Spleen (tissue), 11 donors: ENCODE results near the gene PRKCA. TPM values are rescaled to one million over a fixed set of nuclear protein-coding genes. Genes with fewer than 3 reads are reported as not detected.

Source experiments
- DNase-seq: peaks from one replicate; pipeline ENCODE4 v3.0.0-alpha.2; 2020
- H3K27ac ChIP-seq, 8 donors: fragments of 200-600 bp; sonication (generic) in 7 of 8; 1 replicate in 4 of 8; 2 replicates in 4 of 8; pipeline versions ENCODE4 v1.5.0 to v1.8.0; 2016 to 2021; ENCODE audit warnings: inconsistent platforms in 4 of 8, mild to moderate bottlenecking in 4 of 8, moderate library complexity in 1 of 8
- H3K27me3 ChIP-seq, 7 donors: fragments of 200-600 bp; sonication (generic) in 6 of 7; replicated peaks in 1 of 7; 1 replicate in 4 of 7; 2 replicates in 3 of 7; pipeline versions ENCODE4 v1.5.0 to v1.8.0; 2016 to 2021; ENCODE audit warnings: inconsistent platforms in 3 of 7, mild to moderate bottlenecking in 1 of 7
- H3K36me3 ChIP-seq, 6 donors: fragments of 200-600 bp; sonication (generic) in 5 of 6; 1 replicate in 4 of 6; 2 replicates in 2 of 6; pipeline versions ENCODE4 v1.5.0 to v1.8.0; 2016 to 2021; ENCODE audit warnings: inconsistent platforms in 2 of 6
- H3K4me1 ChIP-seq, 6 donors: fragments of 200-600 bp; sonication (generic) in 5 of 6; 1 replicate in 3 of 6; 2 replicates in 3 of 6; pipeline versions ENCODE4 v1.5.0 to v1.8.0; 2016 to 2021; ENCODE audit warnings: inconsistent platforms in 3 of 6
- H3K4me3 ChIP-seq, 8 donors: fragments of 200-600 bp; sonication (generic) in 7 of 8; 1 replicate in 4 of 8; 2 replicates in 4 of 8; pipeline versions ENCODE4 v1.5.0 to v1.8.0; 2016 to 2021; ENCODE audit warnings: inconsistent platforms in 4 of 8, mild to moderate bottlenecking in 4 of 8, moderate library complexity in 2 of 8
- H3K9me3 ChIP-seq, 8 donors: fragments of 200-600 bp; sonication (generic) in 7 of 8; 1 replicate in 4 of 8; 2 replicates in 4 of 8; pipeline versions ENCODE4 v1.5.0 to v1.8.0; 2016 to 2021; ENCODE audit warnings: inconsistent platforms in 4 of 8
- CTCF ChIP-seq, 11 experiments: fragments of 200-600 bp in 7 of 11; fragments of 450-650 bp in 4 of 11; sonication (generic) in 4 of 11; IDR thresholded peaks in 8 of 11; conservative IDR thresholded peaks in 3 of 11; 1 replicate in 7 of 11; 2 replicates in 4 of 11; pipeline versions ENCODE4 v1.4.0 to v1.8.0; 2016 to 2021; ENCODE audit warnings: antibody characterized with exemption in 11 of 11, inconsistent platforms in 4 of 11, mild to moderate bottlenecking in 1 of 11
- POLR2A ChIP-seq, 3 donors: fragments of 450-650 bp; IDR thresholded peaks; one replicate each; pipeline ENCODE4 v1.5.1; 2017; ENCODE audit warnings: antibody characterized with exemption in 3 of 3, mild to moderate bottlenecking in 1 of 3
- POLR2AphosphoS5 ChIP-seq, 3 donors: sonication (generic); formaldehyde crosslinking; IDR thresholded peaks; one replicate each; pipeline ENCODE4 v1.5.1; 2017; ENCODE audit warnings: antibody characterized with exemption in 3 of 3
- WGBS, 5 donors: extraction: QIAGEN DNeasy Blood & Tissue Kit in 3 of 5; methylation state at CpG; one replicate each; pipeline versions ENCODE4 v1.1.5 to v1.1.7; 2013 to 2018; 5-methylcytosine and 5-hydroxymethylcytosine counted together
- intact Hi-C: fragments of 100-400 bp; cut with DNase I; formaldehyde crosslinking; loops from one replicate; pipeline ENCODE4 v1.15.0; 2023; ENCODE audit warnings: low total_unique reads
- polyA plus RNA-seq, 3 donors: library from polyadenylated mRNA; stranded (reverse); fragments of 200-250 nt; gene quantifications; one replicate each; pipeline ENCODE4 v1.2.1, GENCODE V29; 2013
- total RNA-seq, 7 donors: library from RNA; depleted of rRNA in 3 of 7; stranded (reverse); fragments of >200 nt in 3 of 7; fragmentation: NEBNext Ultra II Directional in 4 of 7; extraction: Animal tissue kit (Norgen Biotek cat#: 25700) in 4 of 7; gene quantifications; one replicate each; pipeline versions ENCODE4 v1.1.0 to v1.2.1, GENCODE V29; 2016 to 2021
- donor health status: healthy with polysubstance abuse.
- donor health status: DM: no; HTN: no; CAD: no; lungs with moderate emphysema.
- donor health status: DM: no; HTN: no; CAD: no.
- donor health status: Bipolar disorder and iron deficiency.
- donor health status: healthy.
- donor health status: DM: no; HTN: no; CAD: no.
- donor health status: DM: yes; HTN: yes; CAD: no.

The PRKCA gene
- total and polyA plus RNA-seq, 10 donors = 1.7 to 59.7 (median 31.2) TPM

- no peak overlapping the region for H3K27ac ChIP-seq
- 70 to 87% (median 77%) methylated on average over 2 of the region's 2 CpGs for WGBS, 5 donors
- H3K27me3 ChIP-seq = no peaks in the 10 kb centered on the region
- H3K4me3 ChIP-seq = no peak overlapping the region
- TF ChIP-seq CTCF (IDR thresholded peaks at IDR 0.05 in 8 of 11, conservative IDR thresholded peaks at IDR 0.05 in 3 of 11) (no peak), POLR2AphosphoS5 (IDR thresholded peaks at IDR 0.05) (no peak), POLR2A (IDR thresholded peaks at IDR 0.05) (no peak)
- no peak for DNase-seq
- no peaks in the 10 kb centered on the region for H3K4me1 ChIP-seq
- intact Hi-C loops = no loop called here
- no peaks in the 10 kb centered on the region for H3K36me3 ChIP-seq
- no peaks in the 10 kb centered on the region for H3K9me3 ChIP-seq
Observed at GRCh38 chr17:66763056-66763455, 460.6 kb downstream of the PRKCA start.

- H3K4me1 ChIP-seq = no peaks in the 10 kb centered on the region
- 88 to 94% (median 92%) methylated on average over 2 of the region's 2 CpGs for WGBS, 5 donors
- DNase-seq = no peak
- H3K4me3 ChIP-seq = no peak overlapping the region
- H3K27me3 ChIP-seq = no peaks in the 10 kb centered on the region
- H3K36me3 ChIP-seq = no peaks in the 10 kb centered on the region
- intact Hi-C loops = no loop called here
- no peaks in the 10 kb centered on the region for H3K9me3 ChIP-seq
- no peak overlapping the region for H3K27ac ChIP-seq
- TF ChIP-seq CTCF (IDR thresholded peaks at IDR 0.05 in 8 of 11, conservative IDR thresholded peaks at IDR 0.05 in 3 of 11) (no peak), POLR2AphosphoS5 (IDR thresholded peaks at IDR 0.05) (no peak), POLR2A (IDR thresholded peaks at IDR 0.05) (no peak)
Observed at GRCh38 chr17:66764506-66764905, 462.1 kb downstream of the PRKCA start.

GRCh38 chr17:66767154-66767933, 464.9 kb downstream of the PRKCA start:
- WGBS, 5 donors = 89 to 97% (median 92%) methylated on average over 3 of the region's 3 CpGs
- Histone ChIP-seq H3K27ac (no peak overlapping the region), H3K36me3 (no peaks in the 10 kb centered on the region), H3K4me1 (no peaks in the 10 kb centered on the region), H3K27me3 (no peaks in the 10 kb centered on the region), H3K9me3 (no peaks in the 10 kb centered on the region), H3K4me3 (no peak overlapping the region)
- DNase-seq = no peak
- intact Hi-C loops = no loop called here
- no peak for TF ChIP-seq POLR2A (IDR thresholded peaks at IDR 0.05)
- no peak for TF ChIP-seq POLR2AphosphoS5 (IDR thresholded peaks at IDR 0.05)
- TF ChIP-seq CTCF (IDR thresholded peaks at IDR 0.05 in 8 of 11, conservative IDR thresholded peaks at IDR 0.05 in 3 of 11) = no peak

GRCh38 chr17:66769911-66770310, 467.5 kb downstream of the PRKCA start:
- intact Hi-C loops = no loop called here
- DNase-seq = no peak
- Histone ChIP-seq H3K4me3 (no peak overlapping the region), H3K27me3 (no peaks in the 10 kb centered on the region), H3K4me1 (no peaks in the 10 kb centered on the region), H3K9me3 (no peaks in the 10 kb centered on the region), H3K27ac (no peak overlapping the region), H3K36me3 (peaks cover 0 to 15% (median 0%) of the 10 kb centered on the region in 6 donors)
- TF ChIP-seq POLR2A (IDR thresholded peaks at IDR 0.05) = no peak
- TF ChIP-seq POLR2AphosphoS5 (IDR thresholded peaks at IDR 0.05) = no peak
- TF ChIP-seq CTCF (IDR thresholded peaks at IDR 0.05 in 8 of 11, conservative IDR thresholded peaks at IDR 0.05 in 3 of 11) = no peak
- 55 to 82% (median 69%) methylated on average over 1 of the region's 1 CpG for WGBS, 5 donors
